Endodermal cell (in vitro differentiated cells): ENCODE results near the gene ANKRD7. TPM values are rescaled to one million over a fixed set of nuclear protein-coding genes. Genes with fewer than 3 reads are reported as not detected.

Source experiments
- DNase-seq: peaks from one replicate; pipeline ENCODE4 v3.0.0-alpha.2; 2017
- H3K27ac ChIP-seq: 2 replicates; pipeline ENCODE4 v1.5.1; 2013; ENCODE audit warnings: mild to moderate bottlenecking, low read depth, low read length, moderate library complexity
- H3K27me3 ChIP-seq: 2 replicates; pipeline ENCODE4 v1.6.1; 2013; ENCODE audit warnings: mild to moderate bottlenecking, low read length, moderate library complexity; ENCODE audit not compliant: insufficient read depth, control insufficient read depth, poor library complexity, severe bottlenecking
- H3K36me3 ChIP-seq: 2 replicates; pipeline ENCODE4 v1.7.0; 2013; ENCODE audit warnings: mild to moderate bottlenecking, low read length, moderate library complexity; ENCODE audit not compliant: control insufficient read depth, insufficient read depth
- H3K4me1 ChIP-seq: one replicate; pipeline ENCODE4 v1.7.0; 2013; ENCODE audit warnings: low read length; ENCODE audit not compliant: control insufficient read depth, insufficient read depth
- H3K4me3 ChIP-seq: 2 replicates; pipeline ENCODE4 v1.5.1; 2013; ENCODE audit warnings: mild to moderate bottlenecking, low read length, moderate library complexity
- H3K9ac ChIP-seq: 2 replicates; pipeline ENCODE4 v1.6.1; 2013; ENCODE audit warnings: mild to moderate bottlenecking, low read length, moderate library complexity; ENCODE audit not compliant: poor library complexity, severe bottlenecking; ENCODE audit errors: extremely low read depth
- H3K9me3 ChIP-seq: 2 replicates; pipeline ENCODE4 v1.6.1; 2013; ENCODE audit warnings: mild to moderate bottlenecking, low read length, moderate library complexity; ENCODE audit not compliant: control insufficient read depth
- H3K27ac Mint-ChIP-seq: 2 replicates; pipeline ENCODE4 v1.8.0; 2020; ENCODE audit warnings: mixed read lengths
- H3K27me3 Mint-ChIP-seq: 2 replicates; pipeline ENCODE4 v1.8.0; 2021; ENCODE audit warnings: mild to moderate bottlenecking, mixed read lengths; ENCODE audit not compliant: insufficient read depth
- H3K36me3 Mint-ChIP-seq: 2 replicates; pipeline ENCODE4 v1.8.0; 2020; ENCODE audit warnings: low read depth, mixed read lengths
- H3K4me1 Mint-ChIP-seq: 2 replicates; pipeline ENCODE4 v1.8.0; 2020; ENCODE audit warnings: mixed read lengths
- H3K4me3 Mint-ChIP-seq: 2 replicates; pipeline ENCODE4 v1.8.0; 2020; ENCODE audit warnings: mild to moderate bottlenecking, moderate library complexity, mixed read lengths
- H3K9me3 Mint-ChIP-seq: 2 replicates; pipeline ENCODE4 v1.8.0; 2020; ENCODE audit warnings: mild to moderate bottlenecking, mixed read lengths
- CTCF ChIP-seq: fragments of 200-600 bp; sonication (generic); conservative IDR thresholded peaks from 2 replicates; pipeline ENCODE4 v1.5.0; 2021; ENCODE audit warnings: antibody characterized with exemption, mild to moderate bottlenecking
- total RNA-seq, 2 donors: library from RNA; stranded (reverse); fragmentation: NEBNext Ultra II Directional in 1 of 2; extraction: Animal tissue kit (Norgen Biotek cat#: 25700) in 1 of 2; gene quantifications; 2 replicates in 1 of 2; 3 replicates in 1 of 2; pipeline ENCODE4 v1.2.1, GENCODE V29; 2021

Gene ANKRD7
- total RNA-seq, 2 donors from 2014 or later = not detected

DNA sequence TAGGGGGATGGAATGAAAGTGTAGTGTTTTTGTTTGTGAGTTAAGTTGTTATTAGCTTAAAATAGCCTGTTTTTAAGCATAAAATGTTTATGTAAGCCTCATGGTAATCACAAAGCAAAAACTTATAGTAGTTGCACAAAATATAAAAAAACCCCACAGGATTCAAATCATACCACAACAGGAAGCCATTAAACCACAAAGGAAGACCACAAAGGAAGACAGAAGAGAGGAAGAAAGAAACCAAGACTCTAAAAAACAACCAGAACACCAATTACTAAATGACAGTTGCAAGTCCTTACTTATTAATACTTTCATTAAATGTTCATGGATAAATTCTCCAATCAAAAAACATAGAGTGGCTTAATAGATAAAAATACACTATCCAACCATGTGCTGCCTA is 63.6 kb downstream of the ANKRD7 start:
- Mint-ChIP-seq H3K4me1 (no peaks in the 10 kb centered on the region), H3K27me3 (no peaks in the 10 kb centered on the region), H3K36me3 (peaks cover 8% of the 10 kb centered on the region), H3K9me3 (peaks cover 30% of the 10 kb centered on the region), H3K4me3 (no peak overlapping the region), H3K27ac (no peak overlapping the region)
- Histone ChIP-seq H3K36me3 (no peaks in the 10 kb centered on the region), H3K9ac (no peak overlapping the region), H3K27me3 (no peaks in the 10 kb centered on the region), H3K4me1 (no peaks in the 10 kb centered on the region), H3K9me3 (peaks cover 31% of the 10 kb centered on the region), H3K4me3 (no peak overlapping the region), H3K27ac (no peak overlapping the region)
- TF ChIP-seq CTCF = no peak
- DNase-seq = no peak

GRCh38 chr7:118289476-118289875 is 65.0 kb downstream of the ANKRD7 start:
- Histone ChIP-seq H3K27ac (no peak overlapping the region), H3K4me1 (no peaks in the 10 kb centered on the region), H3K9me3 (peaks cover 31% of the 10 kb centered on the region), H3K4me3 (no peak overlapping the region), H3K9ac (no peak overlapping the region), H3K27me3 (no peaks in the 10 kb centered on the region), H3K36me3 (no peaks in the 10 kb centered on the region)
- Mint-ChIP-seq H3K9me3 (peaks cover 30% of the 10 kb centered on the region), H3K4me1 (no peaks in the 10 kb centered on the region), H3K27ac (no peak overlapping the region), H3K27me3 (no peaks in the 10 kb centered on the region), H3K36me3 (peaks cover 8% of the 10 kb centered on the region), H3K4me3 (no peak overlapping the region)
- DNase-seq = no peak
- no peak for TF ChIP-seq CTCF

Other genes with a start within 250 kb of the ANKRD7 start
- 10 to 100 TPM; 47.9 to 61.4 TPM for gene LSM8, start 40.5 kb upstream of the ANKRD7 start, total RNA-seq